ENCODE results near the gene UNK. TPM values are rescaled to one million over a fixed set of nuclear protein-coding genes. Genes with fewer than 3 reads are reported as not detected.

UNK gene
- total RNA-seq, 1 donor from 2014 or later: 61.2 TPM

GRCh38 chr17:75779250-75779986 lies 5.2 kb upstream of the UNK start:
- intact Hi-C loops (cut with micrococcal nuclease): loop anchor here (1.0 to 5.0 kb wide), 6 partner anchors 14 to 948 kb away; partner anchors contain the start of genes GALK1, JMJD6, LLGL2 and METTL23
- Mint-ChIP-seq H3K4me3 (peak overlapping the region; percentile 89), H3K27ac (peak overlapping the region; percentile 94), H3K36me3 (ENCODE audit: low read depth) (peaks cover 45% of the 10 kb centered on the region), H3K4me1 (peaks cover 60% of the 10 kb centered on the region), H3K9me3 (peaks cover 2% of the 10 kb centered on the region), H3K27me3 (no peaks in the 10 kb centered on the region)
- ChIA-PET CTCF (interaction anchor here (1.1 to 1.5 kb wide), 2 partner anchors 26 to 50 kb away, joined by 3 to 6 read pairs; no protein-coding TSS in a partner anchor), POLR2A (interaction anchor here (0.6 to 7.8 kb wide), 53 partner anchors 9 to 957 kb away, joined by 3 to 91 read pairs (median 4); partner anchors contain the start of genes ACOX1, GALK1, GRB2 and MIF4GD)
- DNase-seq (peak; percentile 87), ATAC-seq (ENCODE audit: low read depth) (peak; percentile 64)
- no peak for TF ChIP-seq CTCF (IDR thresholded peaks at IDR 0.05)

GRCh38 chr17:75779987-75780889 lies 4.4 kb upstream of the UNK start:
- no peaks in the 10 kb centered on the region for H3K27me3 Mint-ChIP-seq
- ATAC-seq (ENCODE audit: low read depth): no peak
- peaks cover 2% of the 10 kb centered on the region for H3K9me3 Mint-ChIP-seq
- intact Hi-C loops (cut with micrococcal nuclease): loop anchor here (1.0 to 5.0 kb wide), 7 partner anchors 15 to 947 kb away; partner anchors contain the start of genes GALK1, JMJD6, LLGL2 and METTL23
- H3K36me3 Mint-ChIP-seq (ENCODE audit: low read depth): peaks cover 42% of the 10 kb centered on the region
- DNase-seq: no peak
- peaks cover 64% of the 10 kb centered on the region for H3K4me1 Mint-ChIP-seq
- no peak for TF ChIP-seq CTCF (IDR thresholded peaks at IDR 0.05)
- ChIA-PET POLR2A (interaction anchor here (0.5 to 7.8 kb wide), 59 partner anchors 10 to 1662 kb away, joined by 3 to 91 read pairs (median 4); partner anchors contain the start of genes ACOX1, GALK1, GRB2 and MIF4GD), CTCF (interaction anchor here (1.5 kb wide), 1 partner anchor 27 kb away, joined by 6 read pairs; no protein-coding TSS in a partner anchor)
- peak overlapping the region; percentile 89 for H3K4me3 Mint-ChIP-seq
- H3K27ac Mint-ChIP-seq: peak overlapping the region; percentile 94

GRCh38 chr17:75783069-75783783 lies 1.4 kb upstream of the UNK start:
- intact Hi-C loops (cut with micrococcal nuclease): loop anchor here (5.0 kb wide), 1 partner anchor 486 kb away; no protein-coding TSS in a partner anchor
- ATAC-seq (ENCODE audit: low read depth) (peak; percentile 21), DNase-seq (no peak)
- H3K4me1 Mint-ChIP-seq: peaks cover 57% of the 10 kb centered on the region
- peak overlapping the region; percentile 99 for H3K27ac Mint-ChIP-seq
- H3K4me3 Mint-ChIP-seq: peak overlapping the region; percentile 86
- no peak for TF ChIP-seq CTCF (IDR thresholded peaks at IDR 0.05)
- POLR2A ChIA-PET: interaction anchor here (0.6 to 8.1 kb wide), 24 partner anchors 7 to 953 kb away, joined by 3 to 87 read pairs (median 4); partner anchors contain the start of genes GALK1, LLGL2, MRPL38 and TMEM94
- peaks cover 20% of the 10 kb centered on the region for H3K36me3 Mint-ChIP-seq (ENCODE audit: low read depth)
- H3K9me3 Mint-ChIP-seq: peaks cover 2% of the 10 kb centered on the region
- CTCF ChIA-PET: interaction anchor here (0.8 to 2.6 kb wide), 8 partner anchors 13 to 113 kb away, joined by 3 to 12 read pairs (median 6); partner anchors contain the start of genes GALK1, TRIM65 and UNC13D
- no peaks in the 10 kb centered on the region for H3K27me3 Mint-ChIP-seq

GRCh38 chr17:75783803-75784472 lies 668 bp upstream of the UNK start:
- intact Hi-C loops (cut with micrococcal nuclease): loop anchor here (1.0 to 5.0 kb wide), 5 partner anchors 25 to 487 kb away; partner anchors contain the start of genes RECQL5, SAP30BP, UBALD2 and WBP2
- TF ChIP-seq CTCF (IDR thresholded peaks at IDR 0.05): no peak
- Mint-ChIP-seq H3K36me3 (ENCODE audit: low read depth) (peaks cover 13% of the 10 kb centered on the region), H3K4me3 (peak overlapping the region; percentile 86), H3K27ac (peak overlapping the region; percentile 99), H3K9me3 (peaks cover 2% of the 10 kb centered on the region), H3K4me1 (peaks cover 57% of the 10 kb centered on the region), H3K27me3 (no peaks in the 10 kb centered on the region)
- ChIA-PET CTCF (interaction anchor here (1.4 to 2.6 kb wide), 5 partner anchors 19 to 61 kb away, joined by 3 to 12 read pairs (median 9); partner anchors contain the start of genes GALK1 and UNC13D), POLR2A (interaction anchor here (0.6 to 8.1 kb wide), 24 partner anchors 8 to 1037 kb away, joined by 3 to 87 read pairs (median 6); partner anchors contain the start of genes GALK1, MRPL38, TRIM65 and UNC13D)
- peak; percentile 1 for ATAC-seq (ENCODE audit: low read depth)
- no peak for DNase-seq

Data from activated B cell treated with CpG ODN at 0.5 μM for 24 hours (primary cell).